Skeletal muscle satellite cell (primary cell): ENCODE measurements around the gene TARS1.
"Not testable (repeated sequence)": the region's sequence is repeated elsewhere in the genome, so short reads cannot be mapped to it uniquely, and the experiment has no call there.

Source experiments
- H3K27me3 ChIP-seq: 2 replicates; pipeline ENCODE4 v1.7.0; 2013; ENCODE audit warnings: low read length; ENCODE audit not compliant: control insufficient read depth, insufficient read depth
- H3K36me3 ChIP-seq: 2 replicates; pipeline ENCODE4 v1.7.0; 2013; ENCODE audit warnings: mild to moderate bottlenecking, control low read depth, low read length; ENCODE audit not compliant: insufficient read depth
- H3K4me1 ChIP-seq: 2 replicates; pipeline ENCODE4 v1.7.0; 2013; ENCODE audit warnings: low read length; ENCODE audit not compliant: control insufficient read depth, insufficient read depth
- H3K4me2 ChIP-seq: 2 replicates; pipeline ENCODE4 v1.7.0; 2013; ENCODE audit warnings: mild to moderate bottlenecking, low read length
- H3K4me3 ChIP-seq: 2 replicates; pipeline ENCODE4 v1.7.0; 2013; ENCODE audit warnings: low read length
- H3K9ac ChIP-seq: 2 replicates; pipeline ENCODE4 v1.7.0; 2013; ENCODE audit warnings: mild to moderate bottlenecking, low read depth, low read length, moderate library complexity
- H3K9me3 ChIP-seq: replicated peaks from 2 replicates; pipeline ENCODE4 v1.7.0; 2013; ENCODE audit warnings: mild to moderate bottlenecking, control low read depth, low read length

Gene TARS1

GRCh38 chr5:33489481-33490067, 48.8 kb downstream of the TARS1 start:
- no peaks in the 10 kb centered on the region for H3K9me3 ChIP-seq
- H3K4me3 ChIP-seq = no peak overlapping the region
- H3K36me3 ChIP-seq = no peaks in the 10 kb centered on the region
- no peaks in the 10 kb centered on the region for H3K4me1 ChIP-seq
- H3K9ac ChIP-seq = no peak overlapping the region
- H3K4me2 ChIP-seq = no peak overlapping the region
- H3K27me3 ChIP-seq = no peaks in the 10 kb centered on the region

GRCh38 chr5:33490071-33490665, 49.4 kb downstream of the TARS1 start:
- Histone ChIP-seq H3K4me1 (no peaks in the 10 kb centered on the region), H3K4me3 (no peak overlapping the region), H3K27me3 (no peaks in the 10 kb centered on the region), H3K36me3 (no peaks in the 10 kb centered on the region), H3K9me3 (no peaks in the 10 kb centered on the region), H3K4me2 (no peak overlapping the region), H3K9ac (no peak overlapping the region)

GRCh38 chr5:33491941-33492340, 51.2 kb downstream of the TARS1 start:
- Histone ChIP-seq H3K4me2 (no peak overlapping the region), H3K36me3 (no peaks in the 10 kb centered on the region), H3K4me3 (no peak overlapping the region), H3K4me1 (no peaks in the 10 kb centered on the region), H3K9me3 (no peaks in the 10 kb centered on the region), H3K27me3 (no peaks in the 10 kb centered on the region), H3K9ac (no peak overlapping the region)

- no peak overlapping the region for H3K4me2 ChIP-seq
- no peak overlapping the region for H3K4me3 ChIP-seq
- H3K9ac ChIP-seq = no peak overlapping the region
- no peaks in the 10 kb centered on the region for H3K27me3 ChIP-seq
- H3K9me3 ChIP-seq = no peaks in the 10 kb centered on the region
- H3K4me1 ChIP-seq = no peaks in the 10 kb centered on the region
- no peaks in the 10 kb centered on the region for H3K36me3 ChIP-seq
Observed at GRCh38 chr5:33494466-33494865, 53.7 kb downstream of the TARS1 start.

- H3K9ac ChIP-seq = no peak overlapping the region
- H3K4me1 ChIP-seq = no peaks in the 10 kb centered on the region
- no peaks in the 10 kb centered on the region for H3K36me3 ChIP-seq
- H3K9me3 ChIP-seq = no peaks in the 10 kb centered on the region
- no peaks in the 10 kb centered on the region for H3K27me3 ChIP-seq
- H3K4me3 ChIP-seq = no peak overlapping the region
- H3K4me2 ChIP-seq = no peak overlapping the region
Observed at GRCh38 chr5:33501260-33501659, 60.5 kb downstream of the TARS1 start.

GRCh38 chr5:33501899-33502298, 61.1 kb downstream of the TARS1 start:
- no peaks in the 10 kb centered on the region for H3K27me3 ChIP-seq
- H3K9me3 ChIP-seq = no peaks in the 10 kb centered on the region
- no peak overlapping the region for H3K4me2 ChIP-seq
- no peak overlapping the region for H3K4me3 ChIP-seq
- no peaks in the 10 kb centered on the region for H3K36me3 ChIP-seq
- H3K4me1 ChIP-seq = no peaks in the 10 kb centered on the region
- H3K9ac ChIP-seq = no peak overlapping the region

GRCh38 chr5:33504570-33504969, 63.8 kb downstream of the TARS1 start:
- H3K9me3 ChIP-seq = no peaks in the 10 kb centered on the region

GRCh38 chr5:33507426-33507825, 66.7 kb downstream of the TARS1 start:
- Histone ChIP-seq H3K36me3 (no peaks in the 10 kb centered on the region), H3K4me3 (no peak overlapping the region), H3K9ac (no peak overlapping the region), H3K4me1 (no peaks in the 10 kb centered on the region), H3K27me3 (no peaks in the 10 kb centered on the region), H3K4me2 (no peak overlapping the region), H3K9me3 (no peaks in the 10 kb centered on the region)

More at GRCh38 chr5:33504570-33504969, 63.8 kb downstream of the TARS1 start:
- H3K4me2 ChIP-seq = no peak overlapping the region
- H3K36me3 ChIP-seq = no peaks in the 10 kb centered on the region
- no peak overlapping the region for H3K9ac ChIP-seq
- H3K27me3 ChIP-seq = no peaks in the 10 kb centered on the region
- H3K4me1 ChIP-seq = no peaks in the 10 kb centered on the region
- no peak overlapping the region for H3K4me3 ChIP-seq

- no peak overlapping the region for H3K9ac ChIP-seq
- no peaks in the 10 kb centered on the region for H3K9me3 ChIP-seq
- H3K4me1 ChIP-seq = no peaks in the 10 kb centered on the region
- H3K4me2 ChIP-seq = no peak overlapping the region
- no peaks in the 10 kb centered on the region for H3K36me3 ChIP-seq
- H3K4me3 ChIP-seq = no peak overlapping the region
- no peaks in the 10 kb centered on the region for H3K27me3 ChIP-seq
Observed at GRCh38 chr5:33509036-33509435, 68.3 kb downstream of the TARS1 start.

- Histone ChIP-seq H3K4me2 (no peak overlapping the region), H3K9ac (no peak overlapping the region), H3K36me3 (no peaks in the 10 kb centered on the region), H3K27me3 (peaks cover 6% of the 10 kb centered on the region), H3K4me1 (no peaks in the 10 kb centered on the region), H3K9me3 (no peaks in the 10 kb centered on the region), H3K4me3 (no peak overlapping the region)
Observed at GRCh38 chr5:33513462-33514185, 72.9 kb downstream of the TARS1 start.

- not testable (repeated sequence) for H3K4me1 ChIP-seq, H3K27me3 ChIP-seq, H3K9ac ChIP-seq, H3K9me3 ChIP-seq, H3K4me3 ChIP-seq, H3K36me3 ChIP-seq, H3K4me2 ChIP-seq
Observed at GRCh38 chr5:33515366-33515765, 74.6 kb downstream of the TARS1 start.

- H3K9me3 ChIP-seq = no peaks in the 10 kb centered on the region
- H3K9ac ChIP-seq = no peak overlapping the region
- no peak overlapping the region for H3K4me3 ChIP-seq
- no peak overlapping the region for H3K4me2 ChIP-seq
- no peaks in the 10 kb centered on the region for H3K4me1 ChIP-seq
- no peaks in the 10 kb centered on the region for H3K36me3 ChIP-seq
- H3K27me3 ChIP-seq = peaks cover 6% of the 10 kb centered on the region
Observed at GRCh38 chr5:33516421-33516820, 75.7 kb downstream of the TARS1 start.
